NT2/D1 (cell line): Measurements from ENCODE around the gene NUDT4.
"Not testable (repeated sequence)": the region's sequence is repeated elsewhere in the genome, so short reads cannot be mapped to it uniquely, and the experiment has no call there.

Source experiments
- DNase-seq: peaks from one replicate; pipeline ENCODE4 v3.0.0-alpha.2; 2011; ENCODE audit warnings: low read depth, low spot score
- H3K27me3 ChIP-seq: 2 replicates; pipeline ENCODE4 v1.6.0; 2011; ENCODE audit warnings: mild to moderate bottlenecking; ENCODE audit not compliant: insufficient read length, insufficient read depth
- H3K36me3 ChIP-seq: 2 replicates; pipeline ENCODE4 v1.6.1; 2011; ENCODE audit warnings: mild to moderate bottlenecking, low read length, mixed read lengths; ENCODE audit not compliant: insufficient read depth, insufficient read length
- H3K4me1 ChIP-seq: 2 replicates; pipeline ENCODE4 v1.5.1; 2011; ENCODE audit not compliant: insufficient read depth, insufficient read length
- H3K4me3 ChIP-seq: 2 replicates; pipeline ENCODE4 v1.5.1; 2011; ENCODE audit warnings: low read depth; ENCODE audit not compliant: insufficient read length
- H3K9ac ChIP-seq: 2 replicates; pipeline ENCODE4 v1.6.0; 2011; ENCODE audit warnings: low read depth; ENCODE audit not compliant: insufficient read length
- H3K9me3 ChIP-seq: 2 replicates; pipeline ENCODE4 v1.5.1; 2011; ENCODE audit warnings: mild to moderate bottlenecking, low read length; ENCODE audit not compliant: insufficient read depth
- SUZ12 ChIP-seq: IDR thresholded peaks from 2 replicates; pipeline ENCODE4 v1.6.1; 2011; ENCODE audit not compliant: insufficient read length, insufficient read depth; ENCODE audit errors: extremely low read depth
- YY1 ChIP-seq: IDR thresholded peaks from 2 replicates; pipeline ENCODE4 v1.6.1; 2011; ENCODE audit not compliant: insufficient read length, insufficient read depth
- ZNF274 ChIP-seq: IDR thresholded peaks from 2 replicates; pipeline ENCODE4 v1.6.1; 2011; ENCODE audit warnings: mild to moderate bottlenecking, low read depth, low read length

NUDT4 gene

GRCh38 chr12:93427779-93428564 lies 50.2 kb downstream of the NUDT4 start:
- no peak for DNase-seq

GRCh38 chr12:93429448-93429847 lies 51.7 kb downstream of the NUDT4 start:
- no peaks in the 10 kb centered on the region for H3K4me1 ChIP-seq
- TF ChIP-seq ZNF274 (no peak), SUZ12 (no peak), YY1 (no peak)
- H3K9me3 ChIP-seq: no peaks in the 10 kb centered on the region

More at GRCh38 chr12:93427779-93428564, 50.2 kb downstream of the NUDT4 start:
- TF ChIP-seq ZNF274 (no peak), YY1 (no peak), SUZ12 (no peak)
- H3K9ac ChIP-seq: no peak overlapping the region
- no peaks in the 10 kb centered on the region for H3K9me3 ChIP-seq
- no peaks in the 10 kb centered on the region for H3K27me3 ChIP-seq
- H3K36me3 ChIP-seq: no peaks in the 10 kb centered on the region
- H3K4me3 ChIP-seq: no peak overlapping the region
- peaks cover under 1% of the 10 kb centered on the region for H3K4me1 ChIP-seq

DNA sequence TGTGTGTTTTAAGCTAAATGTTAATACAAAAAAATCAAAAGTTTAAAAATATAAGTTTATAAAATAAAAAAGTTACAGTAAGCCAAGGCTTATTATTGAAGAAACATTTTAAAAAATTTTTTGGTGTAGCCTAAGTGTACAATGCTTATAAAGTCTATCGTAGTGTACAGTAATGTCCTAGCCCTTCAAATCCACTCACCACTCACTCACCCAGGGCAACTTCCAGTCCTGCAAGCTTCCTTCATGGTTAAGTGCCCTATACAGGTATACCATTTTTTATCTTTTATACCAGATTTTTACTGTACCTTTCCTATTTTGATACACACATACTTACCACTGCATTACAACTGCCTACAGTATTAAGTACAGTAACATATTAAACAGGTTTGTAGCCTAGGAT lies 52.1 kb downstream of the NUDT4 start:
- TF ChIP-seq ZNF274 (no peak), YY1 (no peak)
- no peak overlapping the region for H3K4me3 ChIP-seq
- H3K4me1 ChIP-seq: no peaks in the 10 kb centered on the region
- H3K9me3 ChIP-seq: no peaks in the 10 kb centered on the region
- no peak overlapping the region for H3K9ac ChIP-seq
- no peaks in the 10 kb centered on the region for H3K27me3 ChIP-seq
- no peaks in the 10 kb centered on the region for H3K36me3 ChIP-seq
- no peak for DNase-seq

More at GRCh38 chr12:93429448-93429847, 51.7 kb downstream of the NUDT4 start:
- Histone ChIP-seq H3K36me3 (no peaks in the 10 kb centered on the region), H3K27me3 (no peaks in the 10 kb centered on the region), H3K9ac (no peak overlapping the region), H3K4me3 (no peak overlapping the region)
- no peak for DNase-seq

- TF ChIP-seq ZNF274 (no peak), SUZ12 (no peak), YY1 (no peak)
- no peak overlapping the region for H3K4me3 ChIP-seq
- no peaks in the 10 kb centered on the region for H3K36me3 ChIP-seq
- no peaks in the 10 kb centered on the region for H3K9me3 ChIP-seq
- H3K27me3 ChIP-seq: no peaks in the 10 kb centered on the region
- no peaks in the 10 kb centered on the region for H3K4me1 ChIP-seq
- no peak for DNase-seq
- no peak overlapping the region for H3K9ac ChIP-seq
Observed at GRCh38 chr12:93430280-93430679, 52.6 kb downstream of the NUDT4 start.

DNA sequence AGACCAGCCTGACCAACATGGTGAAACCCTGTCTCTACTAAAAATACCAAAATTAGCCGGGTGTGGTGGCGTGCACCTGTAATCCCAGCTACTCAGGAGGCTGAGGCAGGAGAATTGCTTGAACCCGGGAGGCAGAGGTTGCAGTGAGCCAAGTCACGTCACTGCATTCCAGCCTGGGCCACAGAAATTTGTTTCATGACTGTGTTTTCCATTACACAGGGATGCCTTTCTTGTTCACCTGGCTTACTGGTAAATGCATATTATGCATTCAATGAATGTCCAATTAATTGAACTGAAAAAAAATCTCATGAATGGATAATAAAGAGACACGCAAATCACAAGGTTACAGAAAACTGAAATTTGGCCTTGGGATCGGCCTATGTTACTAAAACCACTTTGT lies 54.3 kb downstream of the NUDT4 start:
- not testable (repeated sequence) for H3K4me3 ChIP-seq

DNA sequence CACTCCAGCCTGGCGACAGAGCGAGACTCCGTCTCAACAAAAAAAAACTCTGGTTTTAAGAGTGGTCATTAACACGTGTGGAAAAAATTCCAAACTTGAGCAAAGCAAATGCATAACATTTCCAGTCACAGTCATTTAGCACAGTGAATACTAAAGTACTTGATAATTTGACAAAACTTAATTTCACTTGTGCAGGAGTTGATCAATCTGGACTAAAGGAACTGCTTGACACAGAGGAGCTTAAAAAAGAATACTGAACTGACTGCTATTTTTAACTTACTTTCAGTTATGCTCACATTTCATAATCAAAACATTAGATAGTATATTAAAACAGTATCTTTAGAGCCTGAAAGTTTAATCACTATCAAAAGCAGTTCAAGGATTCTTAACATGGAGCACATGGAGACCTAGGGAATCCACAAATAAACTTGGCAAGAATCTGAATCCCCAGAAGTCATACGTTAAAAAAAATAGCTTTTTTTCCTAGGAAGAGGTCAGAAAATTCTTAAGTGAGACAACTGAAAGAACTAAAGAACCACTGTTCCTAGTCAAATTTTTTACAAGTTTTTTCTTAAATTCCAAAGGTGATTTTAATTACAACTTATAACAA lies 56.6 kb downstream of the NUDT4 start:
- TF ChIP-seq ZNF274 (no peak), YY1 (no peak), SUZ12 (no peak)
- Histone ChIP-seq H3K9ac (no peak overlapping the region), H3K4me1 (no peaks in the 10 kb centered on the region), H3K27me3 (no peaks in the 10 kb centered on the region), H3K4me3 (no peak overlapping the region), H3K9me3 (no peaks in the 10 kb centered on the region), H3K36me3 (peaks cover 6% of the 10 kb centered on the region)
- DNase-seq: no peak

More for the DNA sequence above, 54.3 kb downstream of the NUDT4 start:
- H3K9ac ChIP-seq, H3K9me3 ChIP-seq, H3K27me3 ChIP-seq, H3K36me3 ChIP-seq, DNase-seq, H3K4me1 ChIP-seq: not testable (repeated sequence)

GRCh38 chr12:93438266-93439050 lies 60.7 kb downstream of the NUDT4 start:
- Histone ChIP-seq H3K36me3 (peaks cover 6% of the 10 kb centered on the region), H3K9me3 (no peaks in the 10 kb centered on the region), H3K9ac (no peak overlapping the region), H3K4me1 (no peaks in the 10 kb centered on the region), H3K4me3 (no peak overlapping the region), H3K27me3 (no peaks in the 10 kb centered on the region)
- DNase-seq: no peak
- TF ChIP-seq YY1 (no peak), SUZ12 (no peak), ZNF274 (no peak)
